HepG2 (cell line): ENCODE data around the gene GLYR1. TPM values are rescaled to one million over a fixed set of nuclear protein-coding genes. Genes with fewer than 3 reads are reported as not detected.

Experiments
- DMAP1 ChIP-seq: IDR thresholded peaks from 2 replicates; pipeline ENCODE4 v1.6.1; 2016
- E2F5 ChIP-seq: sonication (generic); formaldehyde crosslinking; conservative IDR thresholded peaks from 2 replicates; pipeline ENCODE4 v1.4.0; 2020; ENCODE audit warnings: missing genetic modification reagents
- HMGXB3 ChIP-seq: sonication (generic); formaldehyde crosslinking; IDR thresholded peaks from 2 replicates; pipeline ENCODE4 v1.4.0; 2020; ENCODE audit warnings: missing genetic modification reagents, borderline replicate concordance
- ISL2 ChIP-seq: sonication (generic); formaldehyde crosslinking; IDR thresholded peaks from 2 replicates; pipeline ENCODE4 v1.5.0; 2020; ENCODE audit warnings: missing genetic modification reagents
- MBNL3 ChIP-seq: fragments of 250-450 bp; sonication (Bioruptor Pico); conservative IDR thresholded peaks from 2 replicates; pipeline ENCODE4 v1.8.0; 2022; ENCODE audit warnings: mild to moderate bottlenecking, inconsistent platforms
- MED8 ChIP-seq: sonication (generic); formaldehyde crosslinking; IDR thresholded peaks from 2 replicates; pipeline ENCODE4 v1.8.1; 2023; ENCODE audit warnings: mild to moderate bottlenecking, missing genetic modification reagents; ENCODE audit not compliant: insufficient replicate concordance
- PATZ1 ChIP-seq: sonication (generic); formaldehyde crosslinking; IDR thresholded peaks from 2 replicates; pipeline ENCODE4 v1.4.0; 2020; ENCODE audit warnings: missing genetic modification reagents
- POLR2G ChIP-seq: fragments of 200-400 bp; formaldehyde crosslinking; IDR thresholded peaks from 2 replicates; pipeline ENCODE4 v1.6.1; 2018; ENCODE audit warnings: mild to moderate bottlenecking, low read depth, low read length, moderate library complexity
- SIN3B ChIP-seq: fragments of 150-350 bp; IDR thresholded peaks from 2 replicates; pipeline ENCODE4 v1.6.1; 2014; ENCODE audit warnings: low read length
- TEAD3 ChIP-seq: optimal IDR thresholded peaks from 2 replicates; pipeline ENCODE3; 2016; ENCODE audit warnings: borderline replicate concordance
- ZFP36L1 ChIP-seq: sonication (generic); formaldehyde crosslinking; IDR thresholded peaks from 2 replicates; pipeline ENCODE4 v1.8.0; 2022; ENCODE audit warnings: mild to moderate bottlenecking, missing genetic modification reagents, moderate library complexity
- ZNF12 ChIP-seq: sonication (generic); formaldehyde crosslinking; IDR thresholded peaks from 2 replicates; pipeline ENCODE4 v1.5.0; 2020; ENCODE audit warnings: missing genetic modification reagents
- ZNF274 ChIP-seq: sonication (generic); formaldehyde crosslinking; IDR thresholded peaks from 2 replicates; pipeline ENCODE4 v1.5.1; 2020; ENCODE audit warnings: mild to moderate bottlenecking, missing genetic modification reagents
- ZNF605 ChIP-seq: sonication (generic); formaldehyde crosslinking; IDR thresholded peaks from 2 replicates; pipeline ENCODE4 v1.8.0; 2022; ENCODE audit warnings: mild to moderate bottlenecking, missing genetic modification reagents
- ZNF704 ChIP-seq: sonication (generic); formaldehyde crosslinking; IDR thresholded peaks from 2 replicates; pipeline ENCODE4 v1.8.1; 2023; ENCODE audit warnings: mild to moderate bottlenecking, inconsistent platforms, moderate library complexity, missing genetic modification reagents, borderline replicate concordance
- ZNF709 ChIP-seq: sonication (generic); formaldehyde crosslinking; IDR thresholded peaks from 2 replicates; pipeline ENCODE4 v1.5.0; 2020; ENCODE audit warnings: mild to moderate bottlenecking, missing genetic modification reagents
- ZSCAN12 ChIP-seq: sonication (generic); formaldehyde crosslinking; IDR thresholded peaks from 2 replicates; pipeline ENCODE4 v1.9.0; 2021; ENCODE audit warnings: mild to moderate bottlenecking, missing genetic modification reagents
- ZUFSP ChIP-seq: sonication (generic); formaldehyde crosslinking; IDR thresholded peaks from 2 replicates; pipeline ENCODE4 v1.9.0; 2021; ENCODE audit warnings: missing genetic modification reagents, mild to moderate bottlenecking, borderline replicate concordance
- ZZZ3 ChIP-seq: sonication (generic); formaldehyde crosslinking; IDR thresholded peaks from 2 replicates; pipeline ENCODE4 v1.4.0; 2020; ENCODE audit warnings: missing genetic modification reagents, mild to moderate bottlenecking, borderline replicate concordance
- polyA plus RNA-seq, 8 experiments: library from polyadenylated mRNA; depleted of rRNA in 3 of 8; stranded (reverse) in 7 of 8; unstranded in 1 of 8; fragments of >200 nt; fragmentation: Illumina TruSeq in 4 of 8; extraction: Trizol in 4 of 8; gene quantifications; 2 replicates each; pipeline versions ENCODE4 v1.2.1 to v1.2.3, GENCODE V29; 2011 to 2016; ENCODE audit warnings: low read depth in 4 of 8, missing spikeins in 1 of 8, mixed read lengths in 1 of 8; ENCODE audit not compliant: insufficient read depth in 1 of 8
- total RNA-seq, 5 experiments: library from RNA; depleted of rRNA; stranded (reverse); fragments of >200 nt; fragmentation: Illumina TruSeq; extraction: Trizol; gene quantifications; 2 replicates each; pipeline ENCODE4 v1.2.3, GENCODE V29; 2016; ENCODE audit warnings: low read depth in 1 of 5

Gene GLYR1
- total and polyA plus RNA-seq, 2 of the 13 experiments (the other 11 are each of a cell fraction or from before 2014, with no cell fraction given), result 28.3 to 48.7 TPM

GRCh38 chr16:4766875-4767628 lies 80.0 kb downstream of the GLYR1 start, which contains the start of gene ZNF500 (continued):
- TF ChIP-seq ZNF704 (CRISPR knock-in tag), result 0 out of 2 replicates have a peak, but pooled peaks have one; percentile 53
- TF ChIP-seq HMGXB3, result peak; percentile 68; the same call in 1 of the 2 replicates
- peak; percentile 69 for TF ChIP-seq POLR2G
- TF ChIP-seq ZNF709 (CRISPR knock-in tag), result 0 out of 2 replicates have a peak, but pooled peaks have one; percentile 60
- no peak for TF ChIP-seq ZFP36L1 (CRISPR knock-in tag)
- TF ChIP-seq TEAD3 (CRISPR knock-in tag), result peak; percentile 73
- TF ChIP-seq E2F5 (CRISPR knock-in tag), result no peak
- TF ChIP-seq DMAP1 (CRISPR knock-in tag), result peak; percentile 83
- 0 out of 2 replicates have a peak, but pooled peaks have one; percentile 11 for TF ChIP-seq ZNF12 (CRISPR knock-in tag)
- peak; percentile 44; the same call in 1 of the 2 replicates for TF ChIP-seq ISL2 (CRISPR knock-in tag)
- TF ChIP-seq ZNF605 (CRISPR knock-in tag), result peak; percentile 75
- no peak for TF ChIP-seq ZUFSP (CRISPR knock-in tag)
- TF ChIP-seq ZNF274, result no peak
- TF ChIP-seq MBNL3 (CRISPR knock-in tag), result no peak
- TF ChIP-seq ZSCAN12 (CRISPR knock-in tag), result peak; percentile 81; the same call in 1 of the 2 replicates
- TF ChIP-seq PATZ1 (CRISPR knock-in tag), result peak; percentile 69
- peak; percentile 67 for TF ChIP-seq MED8 (CRISPR knock-in tag)
- 0 out of 2 replicates have a peak, but pooled peaks have one; percentile 52 for TF ChIP-seq SIN3B
- peak; percentile 75; the same call in 1 of the 2 replicates for TF ChIP-seq ZZZ3 (CRISPR knock-in tag)
